Vagina (tissue), 2 donors: ENCODE results near the gene CPNE9.

Source experiments
- CTCF ChIP-seq, 3 experiments: fragments of 450-650 bp in 2 of 3; fragments of 200-600 bp in 1 of 3; sonication (generic) in 1 of 3; IDR thresholded peaks; one replicate each; pipeline ENCODE4 v1.5.1; 2017 to 2019; ENCODE audit warnings: antibody characterized with exemption in 3 of 3, mild to moderate bottlenecking in 2 of 3, moderate library complexity in 2 of 3
- POLR2A ChIP-seq, 2 donors: fragments of 450-650 bp; IDR thresholded peaks; one replicate each; pipeline ENCODE4 v1.6.1; 2017; ENCODE audit warnings: antibody characterized with exemption in 2 of 2, mild to moderate bottlenecking in 2 of 2, moderate library complexity in 2 of 2

GRCh38 chr3:9770276-9770812, 66.7 kb downstream of the CPNE9 start:
- TF ChIP-seq POLR2A (IDR thresholded peaks at IDR 0.05) (no peak), CTCF (IDR thresholded peaks at IDR 0.05) (no peak)
